TTC549 (cell line): Measurements from ENCODE around the gene PHOX2B.

Source experiments
- FAIRE-seq: peaks from 2 replicates; lab custom pipeline; 2012; peaks lifted over from hg19 to GRCh38; lab: Jason Lieb, UNC

Gene PHOX2B

GRCh38 chr4:41748571-41749475 lies at the start of gene PHOX2B:
Gene PHOX2B (minus strand): TSS chr4:41748725. CDS start chr4:41748610, 115 bp downstream.
- no peak for FAIRE-seq

GRCh38 chr4:41797260-41797659 lies 48.7 kb upstream of the PHOX2B start:
- FAIRE-seq: no peak

- no peak for FAIRE-seq
Measured at GRCh38 chr4:41796545-41797210, 48.2 kb upstream of the PHOX2B start.

GRCh38 chr4:41795796-41796385 lies 47.4 kb upstream of the PHOX2B start:
- FAIRE-seq: no peak

GRCh38 chr4:41792166-41792565 lies 43.6 kb upstream of the PHOX2B start:
- no peak for FAIRE-seq

GRCh38 chr4:41791557-41791956 lies 43.0 kb upstream of the PHOX2B start:
- no peak for FAIRE-seq

- FAIRE-seq: no peak
Measured at GRCh38 chr4:41787931-41788330, 39.4 kb upstream of the PHOX2B start.

- no peak for FAIRE-seq
Measured at GRCh38 chr4:41785665-41786064, 37.1 kb upstream of the PHOX2B start.

- no peak for FAIRE-seq
Measured at GRCh38 chr4:41784191-41784979, 35.9 kb upstream of the PHOX2B start.

GRCh38 chr4:41776466-41776865 lies 27.9 kb upstream of the PHOX2B start:
- FAIRE-seq: no peak

- FAIRE-seq: no peak
Measured at GRCh38 chr4:41763729-41764128, 15.2 kb upstream of the PHOX2B start.

GRCh38 chr4:41758884-41759283 lies 10.4 kb upstream of the PHOX2B start:
- FAIRE-seq: no peak

GRCh38 chr4:41757521-41758156 lies 9.1 kb upstream of the PHOX2B start:
- FAIRE-seq: no peak

GRCh38 chr4:41753942-41754341 lies 5.4 kb upstream of the PHOX2B start:
- FAIRE-seq: no peak

GRCh38 chr4:41752081-41752836 lies 3.7 kb upstream of the PHOX2B start:
- no peak for FAIRE-seq

- no peak for FAIRE-seq
Measured at GRCh38 chr4:41751449-41752061, 3.0 kb upstream of the PHOX2B start.

- FAIRE-seq: no peak
Measured at GRCh38 chr4:41750626-41751448, 2.3 kb upstream of the PHOX2B start.

- no peak for FAIRE-seq
Measured at GRCh38 chr4:41750121-41750625, 1.6 kb upstream of the PHOX2B start.

GRCh38 chr4:41749631-41750039 lies 1.1 kb upstream of the PHOX2B start:
- no peak for FAIRE-seq
